ENCODE results near the gene MXI1.
"Not testable (repeated sequence)": the region's sequence is repeated elsewhere in the genome, so short reads cannot be mapped to it uniquely, and the experiment has no call there.

MXI1 gene

DNA sequence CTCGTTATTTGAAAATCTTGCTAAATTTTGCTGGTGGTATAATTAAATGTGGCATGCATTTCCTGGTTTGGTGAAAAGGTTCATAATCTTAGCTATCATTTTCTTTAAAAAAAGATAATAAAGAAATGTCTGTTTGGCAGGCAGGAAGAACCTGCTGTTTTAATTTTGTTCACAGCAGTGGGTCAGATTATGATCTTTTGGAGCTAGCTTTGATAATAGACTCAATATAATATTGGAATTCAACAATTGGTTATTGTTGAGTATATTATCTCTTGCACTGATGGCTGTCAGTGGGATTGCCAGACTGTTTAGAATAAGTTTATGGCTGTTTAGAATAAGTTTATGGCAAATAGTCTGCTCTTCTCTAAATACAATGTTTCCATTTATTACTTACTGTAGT is 35.1 kb downstream of the MXI1 start:
- no peak for DNase-seq

- DNase-seq, result no peak
Measured at GRCh38 chr10:110244550-110244949, 37.1 kb downstream of the MXI1 start.

DNA sequence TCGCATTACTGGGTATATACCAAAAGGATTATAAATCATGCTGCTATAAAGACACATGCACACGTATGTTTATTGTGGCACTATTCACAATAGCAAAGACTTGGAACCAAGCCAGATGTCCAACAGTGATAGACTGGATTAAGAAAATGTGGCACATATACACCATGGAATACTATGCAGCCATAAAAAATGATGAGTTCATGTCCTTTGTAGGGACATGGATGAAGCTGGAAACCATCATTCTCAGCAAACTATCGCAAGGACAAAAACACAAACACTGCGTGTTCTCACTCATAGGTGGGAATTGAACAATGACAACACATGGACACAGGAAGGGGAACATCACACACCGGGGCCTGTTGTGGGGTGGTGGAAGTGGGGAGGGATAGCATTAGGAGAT is 40.4 kb downstream of the MXI1 start:
- not testable (repeated sequence) for DNase-seq

DNA sequence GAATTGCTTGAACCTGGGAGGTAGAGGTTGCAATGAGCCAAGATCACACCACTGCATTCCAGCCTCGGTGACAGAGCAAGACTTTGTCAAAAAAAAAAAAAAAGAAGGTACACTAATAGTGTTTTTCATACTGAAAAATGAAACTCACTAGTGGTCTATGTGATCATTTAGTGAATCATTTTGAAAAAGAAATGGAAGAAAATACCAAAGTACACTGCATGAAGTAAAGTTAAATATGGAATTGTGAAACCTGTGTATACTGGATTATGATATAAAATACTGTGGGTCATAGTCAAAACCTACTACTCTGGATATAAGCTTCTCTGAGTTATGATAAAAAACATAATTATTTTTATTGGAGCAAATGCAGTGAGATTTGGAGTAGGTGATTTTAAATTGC is 42.1 kb downstream of the MXI1 start:
- DNase-seq, result not testable (repeated sequence)

GRCh38 chr10:110251392-110251791 is 44.0 kb downstream of the MXI1 start:
- not testable (repeated sequence) for DNase-seq

- DNase-seq, result no peak
Measured at GRCh38 chr10:110252151-110252550, 44.7 kb downstream of the MXI1 start.

DNA sequence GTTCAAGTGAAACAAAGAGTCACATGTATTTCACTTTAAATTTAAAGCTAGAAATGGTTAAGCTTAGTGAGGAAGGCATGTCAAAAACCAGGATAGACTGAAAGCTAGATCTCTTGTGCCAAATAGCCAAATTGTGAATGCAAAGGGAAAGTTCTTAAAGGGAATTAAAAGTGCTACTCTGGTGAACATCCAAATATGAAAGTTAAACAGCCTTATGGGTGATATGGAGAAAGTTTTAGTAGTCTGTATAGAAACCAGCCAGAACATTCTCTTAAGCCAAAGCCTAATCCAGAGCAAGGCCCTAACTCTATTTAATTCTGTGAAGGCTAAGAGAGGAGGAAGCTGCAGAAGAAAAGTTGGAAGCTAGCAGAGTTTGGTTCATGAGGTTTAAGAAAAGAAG is 47.1 kb downstream of the MXI1 start:
- DNase-seq, result no peak

GRCh38 chr10:110258542-110258941 is 51.1 kb downstream of the MXI1 start:
- no peak for DNase-seq

- no peak for DNase-seq
Measured at GRCh38 chr10:110259317-110259716, 51.9 kb downstream of the MXI1 start.

DNA sequence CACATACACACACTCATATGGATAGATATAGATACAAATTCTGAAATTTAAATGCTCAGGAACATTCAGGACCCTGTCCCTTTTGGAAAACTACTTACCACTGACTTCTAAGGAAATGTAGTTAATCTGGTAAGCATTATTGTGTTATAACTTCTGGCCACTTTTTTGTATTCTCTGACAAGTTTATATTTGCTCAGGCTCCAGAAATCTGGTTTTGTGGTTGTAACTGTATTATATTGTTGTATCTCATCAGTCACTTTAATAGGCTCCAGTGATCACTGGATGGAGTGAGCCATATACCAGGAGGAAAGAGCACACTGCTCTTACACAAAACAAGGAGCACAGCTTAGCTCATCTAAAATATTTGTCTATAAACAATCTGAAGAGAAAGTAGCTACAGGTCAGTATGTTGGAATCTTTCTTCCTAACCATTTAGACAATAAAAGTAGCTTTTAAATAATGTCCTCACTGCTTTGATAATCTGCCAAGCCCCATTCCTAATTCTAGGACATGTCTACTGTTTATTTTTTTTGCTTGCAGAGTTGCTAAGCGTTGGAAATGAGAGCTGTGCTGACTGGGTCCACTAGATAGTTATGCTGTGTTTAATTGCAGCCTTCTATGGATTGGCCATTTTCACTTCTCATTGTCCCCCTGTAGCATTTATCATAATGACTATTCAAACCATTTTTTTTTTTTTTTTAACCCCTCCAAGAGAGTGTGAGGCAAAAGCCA is 53.5 kb downstream of the MXI1 start:
- peak; percentile 1 for DNase-seq

DNA sequence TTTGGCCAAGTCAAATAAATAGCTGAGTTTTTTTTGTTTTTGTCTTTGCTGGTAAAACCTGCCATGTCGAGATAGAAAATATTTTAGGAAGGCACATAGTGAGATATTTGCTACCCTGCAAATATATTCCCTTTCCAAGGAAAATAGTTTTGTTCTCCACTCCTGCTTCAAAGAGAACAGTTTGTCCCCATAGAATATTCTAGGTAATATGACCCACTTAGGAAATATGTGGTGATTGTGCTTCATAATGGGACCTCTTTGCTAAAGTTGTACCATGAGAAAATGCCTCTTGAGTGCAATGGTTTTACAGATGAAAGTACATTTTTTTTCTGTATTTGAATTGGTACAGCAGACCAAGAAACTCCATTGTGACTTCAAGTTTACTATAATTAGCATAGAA is 55.8 kb downstream of the MXI1 start:
- no peak for DNase-seq

DNA sequence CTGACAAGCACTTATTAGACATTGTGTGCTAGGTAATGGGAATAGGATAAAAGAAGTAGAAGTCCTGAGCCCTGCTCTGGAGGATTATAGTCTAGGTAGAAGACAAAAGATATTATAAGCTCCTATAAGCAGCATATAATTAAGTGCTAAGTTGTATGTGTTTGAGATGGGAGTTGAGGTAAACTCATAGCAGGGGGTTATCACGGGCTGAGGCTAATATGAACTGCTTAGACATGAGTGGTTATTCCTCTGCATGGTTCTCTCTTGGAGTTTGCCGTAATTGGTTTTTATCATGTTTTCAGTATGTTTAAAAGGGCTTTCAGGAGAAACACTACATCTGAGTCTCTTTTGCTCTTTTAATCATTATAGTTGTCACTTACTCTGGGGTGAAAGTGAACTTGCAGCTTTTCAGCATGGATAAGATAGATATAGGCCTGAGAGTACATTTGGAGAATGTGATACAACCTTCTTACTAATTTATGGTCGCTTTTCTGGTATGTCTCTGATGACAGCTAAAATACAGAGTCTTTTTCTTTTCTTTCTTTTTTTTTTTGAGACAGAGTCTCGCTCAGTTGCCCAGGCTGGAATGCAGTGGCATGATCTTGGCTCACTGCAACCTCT is 58.3 kb downstream of the MXI1 start:
- no peak for DNase-seq

DNA sequence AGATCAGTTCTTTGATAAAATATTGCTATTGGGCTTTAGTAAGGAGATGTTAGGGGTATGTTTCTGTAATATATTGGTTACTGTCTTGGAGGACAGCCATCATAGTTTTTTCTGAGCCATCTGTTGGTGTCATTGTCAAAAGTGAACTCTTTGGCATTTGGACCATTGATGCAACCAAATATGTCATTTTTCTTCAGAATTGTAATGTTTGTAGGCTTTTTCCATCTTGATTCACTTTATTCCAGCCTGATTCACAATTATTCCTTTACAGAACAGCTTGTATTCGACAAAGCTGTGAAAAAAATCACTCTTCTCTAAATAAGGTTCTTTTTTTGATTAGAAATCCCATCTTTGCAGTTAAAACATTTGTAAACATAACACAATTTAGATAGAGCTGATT is 59.9 kb downstream of the MXI1 start:
- no peak for DNase-seq

DNA sequence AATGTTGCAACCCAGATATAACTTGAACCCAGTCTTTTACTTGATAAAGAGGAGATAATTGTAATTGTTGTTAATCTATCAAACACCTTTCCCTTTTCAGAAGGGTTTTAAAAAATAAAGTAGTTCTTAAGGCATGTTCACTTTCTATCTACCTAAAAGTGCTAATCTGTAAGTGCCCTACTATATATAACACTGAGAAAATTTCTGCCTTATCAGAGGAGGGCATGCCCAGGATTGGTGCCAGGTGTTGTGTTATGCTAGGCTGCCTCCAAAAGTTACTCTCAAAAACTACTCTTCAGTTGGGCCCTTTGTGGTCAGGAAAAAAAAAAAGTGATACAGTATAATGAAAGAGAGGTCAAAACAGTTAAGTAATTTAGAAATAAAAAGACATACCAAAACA is 61.0 kb downstream of the MXI1 start:
- no peak for DNase-seq

- no peak for DNase-seq
Measured at GRCh38 chr10:110268971-110269370, 61.6 kb downstream of the MXI1 start.

DNA sequence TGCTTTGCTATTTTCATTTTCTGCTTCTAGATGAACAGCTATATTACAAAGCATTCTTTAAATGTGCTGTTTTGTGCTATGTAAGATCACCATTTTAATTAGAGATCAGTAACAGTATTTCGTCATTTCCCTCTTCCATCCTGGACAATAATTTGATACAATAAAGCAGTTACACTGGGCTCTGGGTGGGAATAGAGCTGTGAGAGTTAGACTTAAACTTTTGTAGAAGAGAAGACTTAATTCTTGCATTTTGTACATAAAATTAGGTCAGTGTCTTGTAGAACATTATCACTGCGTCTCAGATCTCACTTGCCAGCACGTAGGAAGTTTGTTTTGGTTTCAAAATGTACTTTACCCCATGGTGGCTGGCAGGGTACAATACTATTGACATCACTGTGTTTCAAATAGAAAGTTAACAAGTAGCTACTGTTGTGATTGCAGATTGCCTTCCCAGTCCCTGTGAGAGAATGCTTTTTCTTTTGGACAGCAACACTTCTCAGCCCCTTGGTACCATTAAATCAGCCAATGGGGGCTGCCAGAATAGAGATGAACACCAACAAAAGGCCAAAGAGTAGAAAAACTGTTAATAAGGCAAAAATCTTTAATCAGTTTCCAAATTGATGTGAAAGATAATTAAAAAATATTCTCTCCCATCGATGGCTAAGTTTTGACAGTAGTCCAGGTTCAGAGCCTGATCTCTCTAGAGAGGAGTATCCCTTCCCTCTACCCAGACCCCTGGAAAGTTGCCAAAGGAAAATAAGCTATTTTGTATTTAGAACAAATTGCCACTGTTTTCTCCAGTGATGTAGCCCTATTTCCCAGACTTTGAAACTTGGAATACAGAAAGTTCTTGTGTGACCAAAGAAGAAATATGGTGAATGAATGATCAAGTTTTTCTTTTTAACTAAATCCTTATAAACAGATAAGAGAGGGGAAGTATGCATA is 62.2 kb downstream of the MXI1 start:
- no peak for DNase-seq

GRCh38 chr10:110272995-110273394 is 65.6 kb downstream of the MXI1 start:
- not testable (repeated sequence) for DNase-seq

DNA sequence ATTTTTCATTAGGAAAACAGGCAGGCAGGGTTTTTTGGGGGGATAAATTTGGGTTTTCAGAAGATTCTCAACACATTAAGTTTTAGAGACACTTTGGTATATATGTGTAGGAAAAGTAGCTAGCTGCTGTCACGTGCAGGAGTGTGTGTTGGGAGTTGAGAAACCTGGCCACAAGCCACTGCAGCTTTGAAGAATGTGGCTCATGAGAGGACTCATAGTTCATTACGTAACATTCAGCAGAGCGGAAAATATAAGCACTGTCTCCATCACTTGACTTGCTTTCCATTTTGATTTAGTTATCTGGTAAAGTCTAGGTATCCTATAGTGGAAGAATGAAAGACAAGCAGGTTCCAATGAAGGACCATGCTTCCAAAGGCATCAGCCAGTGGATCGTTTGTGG is 66.1 kb downstream of the MXI1 start:
- peak; percentile 85 for DNase-seq

GRCh38 chr10:110274072-110274627 is 66.7 kb downstream of the MXI1 start:
- no peak for DNase-seq

DNA sequence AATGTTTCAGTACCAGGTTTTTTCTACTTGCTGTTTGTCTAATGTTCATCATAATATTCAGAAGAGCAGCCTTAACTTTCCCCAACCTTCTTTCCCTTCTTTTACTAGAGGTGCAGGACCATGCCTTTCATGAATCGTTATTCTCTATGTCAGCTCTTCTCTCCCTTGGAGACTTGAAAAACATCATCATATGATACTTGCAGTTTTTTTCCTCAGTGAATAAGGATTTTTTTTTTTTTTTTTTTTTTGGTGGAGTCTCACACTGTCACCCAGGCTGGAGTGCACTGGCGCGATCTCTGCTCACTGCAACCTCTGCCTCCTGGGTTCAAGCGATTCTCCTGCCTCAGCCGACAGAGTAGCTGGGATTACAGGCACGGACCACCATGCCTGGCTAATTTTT is 67.2 kb downstream of the MXI1 start:
- DNase-seq, result no peak

DNA sequence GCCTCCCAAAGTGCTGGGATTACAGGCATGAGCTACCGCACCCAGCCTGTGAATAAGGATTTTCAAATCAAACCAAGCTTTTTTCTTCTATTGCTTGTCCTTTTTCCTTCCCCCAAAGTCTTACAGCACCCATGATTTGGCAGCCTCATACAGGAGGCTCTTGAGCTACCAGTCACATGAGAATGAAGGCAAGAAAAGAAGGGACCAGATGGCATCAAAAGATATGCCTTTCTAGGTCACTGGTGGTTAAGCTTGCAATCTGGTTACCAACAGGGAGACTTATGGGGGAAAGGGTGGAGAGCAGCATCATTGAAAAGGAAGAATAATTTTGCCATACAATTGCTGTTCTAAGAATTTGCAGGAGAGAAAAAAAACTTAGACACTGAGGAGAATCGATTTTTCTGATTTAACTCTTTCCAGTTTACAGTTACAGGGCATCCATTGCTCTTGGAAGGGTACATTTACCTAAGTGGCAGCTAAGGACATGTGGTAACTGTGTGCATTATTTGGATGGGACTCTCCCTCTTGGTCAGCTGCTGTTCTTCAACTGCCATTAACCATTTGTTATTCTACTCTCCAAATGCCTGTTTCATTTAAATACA is 67.8 kb downstream of the MXI1 start:
- no peak for DNase-seq

GRCh38 chr10:110276603-110277002 is 69.2 kb downstream of the MXI1 start:
- DNase-seq, result no peak

DNA sequence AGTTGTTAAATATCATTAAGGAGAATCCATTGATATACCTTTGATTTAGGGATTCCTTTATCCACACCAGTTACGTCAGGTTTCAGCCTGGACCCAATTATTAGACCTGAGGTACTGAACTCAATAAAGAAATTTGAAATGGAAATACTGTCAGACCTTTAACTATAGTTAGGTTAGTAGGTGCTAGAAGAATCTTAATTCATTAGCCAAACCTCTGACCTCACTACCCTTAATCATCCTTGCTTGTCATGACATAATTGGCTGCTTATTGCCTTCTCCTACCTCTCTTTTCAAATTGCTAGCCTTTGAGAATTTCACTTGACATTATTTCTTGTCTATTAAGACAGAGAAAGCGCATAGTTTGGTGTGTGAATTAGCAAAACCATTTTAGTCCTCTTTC is 70.2 kb downstream of the MXI1 start:
- DNase-seq, result no peak
